NCI-H2196 treated with DMSO at 0.1 percent for 48 hours (cell line): Measurements from ENCODE around the gene FHOD3.
"Not testable (repeated sequence)": the region's sequence is repeated elsewhere in the genome, so short reads cannot be mapped to it uniquely, and the experiment has no call there.

Source experiments
- DNase-seq: peaks from one replicate; lab custom pipeline; 2025; ENCODE audit not compliant: unreplicated experiment; lab: John Stamatoyannopoulos, UW

The FHOD3 gene

GRCh38 chr18:36812678-36813077 is 515.2 kb downstream of the FHOD3 start:
- DNase-seq, result no peak

- no peak for DNase-seq
These were observed 515.7 kb downstream of the FHOD3 start for GRCh38 chr18:36813101-36813775.

GRCh38 chr18:36813824-36814223 is 516.3 kb downstream of the FHOD3 start:
- DNase-seq, result no peak

GRCh38 chr18:36814994-36815393 is 517.5 kb downstream of the FHOD3 start:
- DNase-seq, result no peak

GRCh38 chr18:36816096-36816495 is 518.6 kb downstream of the FHOD3 start:
- DNase-seq, result not testable (repeated sequence)

DNA sequence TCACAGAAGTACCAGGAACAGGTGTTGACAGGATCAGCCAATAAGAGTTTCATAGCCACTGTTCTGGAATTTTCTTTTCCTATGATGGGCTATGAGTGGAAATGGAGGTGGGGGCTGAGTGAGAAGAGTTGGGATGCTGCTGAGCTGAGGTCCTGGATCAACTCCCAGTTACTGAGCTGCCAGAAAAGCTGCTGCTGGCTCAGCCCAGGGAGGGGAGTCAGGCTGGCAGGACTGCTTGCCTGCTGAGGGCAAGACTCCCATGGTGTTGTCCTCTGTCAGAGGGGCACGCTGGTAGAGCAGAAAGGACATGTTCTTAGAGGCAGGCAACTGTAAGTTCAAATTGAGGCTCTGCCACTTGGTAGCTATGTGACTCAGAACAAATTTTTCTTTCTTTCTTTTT is 519.5 kb downstream of the FHOD3 start:
- no peak for DNase-seq

DNA sequence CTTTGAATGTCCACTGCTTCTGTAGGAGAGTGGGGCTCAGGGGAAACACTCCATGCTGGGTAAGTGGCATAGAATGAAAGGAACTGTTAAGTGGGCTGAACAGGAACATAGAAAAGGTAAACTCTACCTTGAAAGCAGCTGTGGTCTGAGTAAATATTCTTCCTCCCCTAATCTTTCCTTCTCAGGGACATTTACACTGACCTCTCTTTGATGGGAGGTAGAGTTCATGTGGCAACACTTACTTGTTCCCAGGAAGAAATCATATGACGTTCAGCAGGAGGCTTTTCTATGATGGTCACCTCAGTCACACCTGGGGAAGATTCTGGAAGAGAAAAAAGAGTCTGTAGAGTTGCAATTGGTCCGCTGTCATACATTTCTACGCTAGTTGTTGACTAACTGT is 521.1 kb downstream of the FHOD3 start:
- DNase-seq, result no peak

DNA sequence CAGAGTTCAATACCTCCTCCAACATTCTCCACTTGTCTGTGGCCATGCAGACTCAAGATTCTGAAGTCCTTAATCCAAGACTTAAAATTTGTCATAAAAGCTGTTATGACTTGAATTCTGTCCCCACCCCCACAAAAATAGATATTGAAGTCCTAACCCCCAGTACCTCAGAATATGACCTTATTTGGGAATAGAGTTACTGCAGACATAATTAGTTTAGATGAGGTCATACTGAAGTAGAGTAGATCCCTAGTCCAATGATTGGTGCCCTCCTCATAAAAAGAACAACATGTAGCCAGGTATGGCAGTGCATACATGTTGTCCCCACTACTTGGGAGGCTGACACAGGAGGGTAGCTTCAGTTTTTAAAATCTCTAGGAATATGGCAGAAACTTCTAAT is 522.1 kb downstream of the FHOD3 start:
- DNase-seq, result no peak

GRCh38 chr18:36821681-36822080 is 524.2 kb downstream of the FHOD3 start:
- DNase-seq, result no peak

DNA sequence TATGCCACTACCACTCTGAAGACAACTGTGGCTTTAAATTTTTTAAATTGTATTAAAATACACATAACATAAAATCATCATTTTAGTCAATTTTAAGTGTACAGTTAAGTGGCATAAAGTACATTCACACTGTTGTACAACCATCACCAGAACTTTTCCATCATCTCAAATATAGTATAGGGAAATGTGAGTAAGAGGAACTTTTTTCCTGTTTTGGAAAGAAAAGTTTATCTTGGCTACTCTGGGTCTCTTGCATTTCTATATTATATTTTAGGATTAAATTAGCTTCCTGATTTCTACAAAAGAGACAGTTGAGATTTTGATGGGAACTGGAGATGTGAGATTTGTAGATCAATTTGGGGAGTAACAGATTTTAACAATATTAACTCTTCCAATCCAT is 528.0 kb downstream of the FHOD3 start:
- DNase-seq, result no peak

DNA sequence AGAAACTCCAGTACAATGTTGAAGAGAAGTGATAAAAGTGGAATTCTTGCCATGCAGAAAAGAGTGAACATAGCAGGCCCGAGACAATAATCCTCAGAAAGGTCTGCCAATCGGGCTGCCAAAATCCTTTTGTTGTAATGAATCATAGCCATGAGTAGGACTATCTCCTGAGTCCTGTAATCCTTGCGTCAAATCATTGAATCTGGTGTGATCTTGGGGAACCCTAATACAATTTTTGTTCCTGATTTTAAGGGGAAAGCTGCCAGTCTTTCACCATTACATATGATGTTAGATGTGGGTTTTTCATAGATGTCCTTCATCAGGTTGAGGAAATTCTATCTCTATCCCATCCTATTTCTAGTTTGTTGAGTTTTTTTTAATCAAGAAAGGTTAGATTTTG is 529.0 kb downstream of the FHOD3 start:
- DNase-seq, result no peak

GRCh38 chr18:36828157-36828629 is 530.7 kb downstream of the FHOD3 start:
- DNase-seq, result no peak

DNA sequence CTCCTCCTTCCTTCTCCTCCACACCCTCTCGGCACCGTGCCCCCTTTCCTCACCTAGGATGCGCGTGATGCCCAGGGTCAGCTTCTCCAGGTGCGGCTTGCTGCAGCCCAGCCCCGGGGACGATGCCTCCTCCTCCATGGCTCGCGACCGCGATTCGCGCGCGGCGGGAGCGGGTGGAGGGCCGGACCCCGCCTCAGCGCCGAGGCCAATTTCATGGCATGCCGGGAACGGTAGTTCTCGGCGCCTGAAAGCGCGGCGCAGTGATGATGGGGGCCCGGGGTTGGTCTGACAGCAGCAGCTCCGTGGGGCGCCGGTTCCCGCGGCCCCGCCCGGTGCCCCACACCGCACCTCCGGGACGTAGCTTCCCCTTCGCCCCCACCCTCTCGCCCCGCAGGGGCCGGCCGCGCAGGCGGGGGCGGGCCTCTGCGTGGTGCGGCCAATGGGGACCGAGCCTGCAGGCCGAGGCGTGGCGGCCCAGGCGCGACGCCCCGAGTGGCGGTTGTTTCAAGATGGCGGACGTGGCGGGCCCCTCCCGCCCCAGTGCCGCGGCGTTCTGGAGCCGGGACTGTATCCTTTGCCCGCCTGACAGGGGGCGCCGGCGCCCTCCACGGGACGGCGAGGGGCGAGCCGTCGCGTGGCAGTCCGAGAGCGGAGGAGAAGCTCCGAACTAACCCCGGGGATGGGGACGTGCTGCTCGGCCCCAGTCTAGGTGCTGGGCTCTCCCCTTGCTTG is 531.3 kb downstream of the FHOD3 start, which contains the start of the genes KIAA1328 and TPGS2:
Gene KIAA1328 (plus strand): TSS at position 498 of the 732 bp plus-strand sequence. CDS start 12 bp downstream, at position 510.
Gene TPGS2 (minus strand): TSS at position 373 of the 732 bp plus-strand sequence. CDS start 235 bp downstream, at position 138.
- DNase-seq, result peak; percentile 42
